HepG2 (cell line): ENCODE results near the gene MUC21. TPM values are rescaled to one million over a fixed set of nuclear protein-coding genes. Genes with fewer than 3 reads are reported as not detected.

Experiments
- ATAC-seq: fragments of 200-7000 bp; cut with Tn5 transposase; 3 replicates; pipeline ENCODE4 v1.9.1; 2020; ENCODE audit warnings: mild to moderate bottlenecking, moderate library complexity
- BruUV-seq: library from RNA; stranded (reverse); fragments of 400-500 nt; replicated peaks from 2 replicates; lab custom pipeline; 2021; lab: Mats Ljungman, UMichigan
- CTCF ChIA-PET: fragments of 300-600 bp; formaldehyde crosslinking; extraction: SDS; loops from one replicate; lab custom pipeline; 2021; ENCODE audit warnings: low total read pairs, inconsistent platforms, low intra/inter-chr PET ratio; lab: Yijun Ruan, JAX
- POLR2A ChIA-PET: fragments of 350-600 bp; sonication (Branson Sonifier 250); formaldehyde crosslinking; loops from one replicate; lab custom pipeline; 2020; ENCODE audit warnings: antibody characterized with exemption, inconsistent platforms; lab: Yijun Ruan, JAX
- DNase-seq: peaks from one replicate; pipeline ENCODE4 v3.0.0-alpha.2; 2015; ENCODE audit warnings: low spot score
- FAIRE-seq: peaks from 3 replicates; lab custom pipeline; 2011; peaks lifted over from hg19 to GRCh38; lab: Jason Lieb, UNC
- H2AFZ ChIP-seq: one replicate; pipeline ENCODE4 v1.6.1; 2011; ENCODE audit warnings: low read length, inconsistent platforms
- H3K27ac ChIP-seq: fragments of 300-600 bp; 3 replicates; pipeline ENCODE4 v1.8.0; 2011; ENCODE audit warnings: mixed run types, mild to moderate bottlenecking, mixed read lengths, low read length, inconsistent platforms; ENCODE audit not compliant: insufficient read depth; ENCODE audit errors: extremely low read length
- H3K27me3 ChIP-seq, 2 experiments: fragments of 200-600 bp in 1 of 2; 2 replicates in 1 of 2; 3 replicates in 1 of 2; pipeline versions ENCODE4 v1.6.0 to v1.8.0; 2011; ENCODE audit warnings: low read length in 2 of 2, mild to moderate bottlenecking in 2 of 2, moderate library complexity in 2 of 2, inconsistent platforms in 1 of 2; ENCODE audit not compliant: insufficient read depth in 2 of 2, control insufficient read depth in 1 of 2
- H3K36me3 ChIP-seq, 2 experiments: fragments of 200-600 bp in 1 of 2; replicated peaks in 1 of 2; 2 replicates in 1 of 2; 3 replicates in 1 of 2; pipeline versions ENCODE4 v1.5.1 to v1.8.0; 2011; ENCODE audit warnings: low read length in 2 of 2, inconsistent platforms in 1 of 2; ENCODE audit not compliant: insufficient read depth in 2 of 2, control insufficient read depth in 1 of 2
- H3K4me1 ChIP-seq: 2 replicates; pipeline ENCODE4 v1.5.1; 2012; ENCODE audit warnings: low read length, inconsistent platforms; ENCODE audit not compliant: insufficient read depth
- H3K4me2 ChIP-seq: 2 replicates; pipeline ENCODE4 v1.6.0; 2011; ENCODE audit warnings: low read depth, low read length, inconsistent platforms
- H3K4me3 ChIP-seq, 3 experiments: fragments of 200-600 bp in 1 of 3; sonication (generic), shearing (Covaris generic) in 1 of 3; replicated peaks in 1 of 3; 2 replicates each; pipeline ENCODE4 v1.5.1; 2011 to 2016; ENCODE audit warnings: low read length in 3 of 3, inconsistent platforms in 2 of 3, low read depth in 2 of 3, mild to moderate bottlenecking in 2 of 3, control low read depth in 1 of 3, mixed read lengths in 1 of 3; ENCODE audit not compliant: insufficient read depth in 1 of 3
- H3K79me2 ChIP-seq: one replicate; pipeline ENCODE4 v1.6.1; 2011; ENCODE audit warnings: low read length, inconsistent platforms; ENCODE audit not compliant: insufficient read depth
- H3K9ac ChIP-seq: 2 replicates; pipeline ENCODE4 v1.6.0; 2011; ENCODE audit warnings: mild to moderate bottlenecking, low read depth, low read length, inconsistent platforms; ENCODE audit not compliant: insufficient read depth
- H3K9me3 ChIP-seq: 2 replicates; pipeline ENCODE4 v1.5.1; 2012; ENCODE audit warnings: mild to moderate bottlenecking, low read length
- H4K20me1 ChIP-seq: 2 replicates; pipeline ENCODE4 v1.6.0; 2011; ENCODE audit warnings: inconsistent platforms, mild to moderate bottlenecking, low read length, moderate library complexity; ENCODE audit not compliant: insufficient read depth
- FOXC1 ChIP-seq: sonication (generic); formaldehyde crosslinking; IDR thresholded peaks from 2 replicates; pipeline ENCODE4 v1.8.0; 2022; ENCODE audit warnings: mild to moderate bottlenecking, missing genetic modification reagents, borderline replicate concordance
- ISL2 ChIP-seq: sonication (generic); formaldehyde crosslinking; IDR thresholded peaks from 2 replicates; pipeline ENCODE4 v1.5.0; 2020; ENCODE audit warnings: missing genetic modification reagents
- PAWR ChIP-seq: sonication (generic); formaldehyde crosslinking; IDR thresholded peaks from 2 replicates; pipeline ENCODE4 v1.4.0; 2020; ENCODE audit warnings: missing genetic modification reagents, mild to moderate bottlenecking, borderline replicate concordance
- PRDM10 ChIP-seq: sonication (generic); formaldehyde crosslinking; IDR thresholded peaks from 2 replicates; pipeline ENCODE4 v1.4.0; 2020; ENCODE audit warnings: low read depth, missing genetic modification reagents
- RARA ChIP-seq: IDR thresholded peaks from 2 replicates; pipeline ENCODE4 v1.6.1; 2016; ENCODE audit warnings: missing genetic modification reagents, missing compliant biosample characterization
- ZFP36L1 ChIP-seq: sonication (generic); formaldehyde crosslinking; IDR thresholded peaks from 2 replicates; pipeline ENCODE4 v1.8.0; 2022; ENCODE audit warnings: mild to moderate bottlenecking, missing genetic modification reagents, moderate library complexity
- ZNF343 ChIP-seq: sonication (generic); formaldehyde crosslinking; IDR thresholded peaks from 2 replicates; pipeline ENCODE4 v1.4.0; 2020; ENCODE audit warnings: mild to moderate bottlenecking, missing genetic modification reagents
- ZNF652 ChIP-seq: IDR thresholded peaks from 2 replicates; pipeline ENCODE4 v1.6.1; 2016; ENCODE audit warnings: low read depth, borderline replicate concordance
- WGBS: methylation state at CpG from one replicate; pipeline ENCODE4 v1.1.6; 2017; ENCODE audit warnings: low lambda C conversion rate; 5-methylcytosine and 5-hydroxymethylcytosine counted together
- in situ Hi-C: cut with HindIII; loops from 2 replicates; pipeline ENCODE4 v1.10.0; 2017; ENCODE audit warnings: low pct_unique_long_range_greater_than_20kb; ENCODE audit not compliant: extremely low pct_ligation_motif_present
- intact Hi-C: fragments of 100-400 bp; cut with micrococcal nuclease; formaldehyde crosslinking; loops from one replicate; pipeline ENCODE4 v1.10.0; 2022; ENCODE audit not compliant: unreplicated experiment
- polyA plus RNA-seq, 8 experiments: library from polyadenylated mRNA; depleted of rRNA in 3 of 8; stranded (reverse) in 7 of 8; unstranded in 1 of 8; fragments of >200 nt; fragmentation: Illumina TruSeq in 4 of 8; extraction: Trizol in 4 of 8; gene quantifications; 2 replicates each; pipeline versions ENCODE4 v1.2.1 to v1.2.3, GENCODE V29; 2011 to 2016; ENCODE audit warnings: low read depth in 4 of 8, missing spikeins in 1 of 8, mixed read lengths in 1 of 8; ENCODE audit not compliant: insufficient read depth in 1 of 8
- total RNA-seq, 5 experiments: library from RNA; depleted of rRNA; stranded (reverse); fragments of >200 nt; fragmentation: Illumina TruSeq; extraction: Trizol; gene quantifications; 2 replicates each; pipeline ENCODE4 v1.2.3, GENCODE V29; 2016; ENCODE audit warnings: low read depth in 1 of 5
- TF ChIP-seq, protein P1 (sequence below): sonication (generic); formaldehyde crosslinking; IDR thresholded peaks from 2 replicates; pipeline ENCODE4 v1.4.0; 2020; ENCODE audit warnings: missing genetic modification reagents, borderline replicate concordance
- TF ChIP-seq, protein P2 (sequence below): sonication (generic); formaldehyde crosslinking; IDR thresholded peaks from 2 replicates; pipeline ENCODE4 v1.5.1; 2020; ENCODE audit warnings: mild to moderate bottlenecking, missing genetic modification reagents, borderline replicate concordance

The MUC21 gene
- total and polyA plus RNA-seq, 2 of the 13 experiments (the other 11 are each of a cell fraction or from before 2014, with no cell fraction given): not detected

DNA sequence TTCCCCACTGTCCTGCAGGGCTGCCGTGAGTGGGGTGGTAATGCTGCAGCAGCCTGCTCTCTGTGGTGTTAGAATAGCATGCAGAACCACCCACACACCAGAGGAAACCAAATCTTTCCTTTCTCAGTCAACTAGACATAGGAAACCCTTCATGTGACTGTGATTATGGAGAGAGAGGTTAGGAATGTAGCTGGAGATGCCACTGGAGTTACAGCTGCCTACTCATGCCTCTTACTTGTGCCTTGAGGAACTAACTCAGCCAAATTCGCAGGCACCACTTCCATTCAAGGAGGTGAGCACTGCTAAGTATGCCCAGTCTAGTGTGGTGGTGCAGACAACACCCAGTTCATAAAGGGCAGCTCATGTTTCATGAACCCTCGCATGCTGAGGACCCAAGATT, 54.2 kb downstream of the MUC21 start:
- no peak for FAIRE-seq
- Histone ChIP-seq H3K79me2 (no peaks in the 10 kb centered on the region), H3K4me2 (no peak overlapping the region), H3K36me3 (no peaks in the 10 kb centered on the region), H3K27me3 (peaks cover 0 to 10% of the 10 kb centered on the region in 2 experiments; a peak in 2 of 5 replicates), H3K27ac (no peak overlapping the region), H3K9ac (no peak overlapping the region), H2AFZ (no peak overlapping the region), H4K20me1 (no peaks in the 10 kb centered on the region), H3K4me3 (no peak overlapping the region), H3K4me1 (peaks cover 12% of the 10 kb centered on the region), H3K9me3 (no peaks in the 10 kb centered on the region)
- WGBS: 20% methylated on average over 3 of the region's 3 CpGs
- CTCF ChIA-PET: no interaction called here
- DNase-seq: no peak
- no TSS peak for BruUV-seq
- in situ Hi-C loops: no loop called here
- no peak for ATAC-seq
- POLR2A ChIA-PET: no interaction called here
- intact Hi-C loops: no loop called here
- TF ChIP-seq RARA (CRISPR knock-in tag) (no peak), FOXC1 (CRISPR knock-in tag) (no peak), PAWR (CRISPR knock-in tag) (no peak), ZNF343 (CRISPR knock-in tag) (no peak), ISL2 (CRISPR knock-in tag) (no peak), ZFP36L1 (CRISPR knock-in tag) (no peak), ZNF652 (CRISPR knock-in tag) (no peak), PRDM10 (CRISPR knock-in tag) (no peak)
- TF ChIP-seq, protein P1, sequence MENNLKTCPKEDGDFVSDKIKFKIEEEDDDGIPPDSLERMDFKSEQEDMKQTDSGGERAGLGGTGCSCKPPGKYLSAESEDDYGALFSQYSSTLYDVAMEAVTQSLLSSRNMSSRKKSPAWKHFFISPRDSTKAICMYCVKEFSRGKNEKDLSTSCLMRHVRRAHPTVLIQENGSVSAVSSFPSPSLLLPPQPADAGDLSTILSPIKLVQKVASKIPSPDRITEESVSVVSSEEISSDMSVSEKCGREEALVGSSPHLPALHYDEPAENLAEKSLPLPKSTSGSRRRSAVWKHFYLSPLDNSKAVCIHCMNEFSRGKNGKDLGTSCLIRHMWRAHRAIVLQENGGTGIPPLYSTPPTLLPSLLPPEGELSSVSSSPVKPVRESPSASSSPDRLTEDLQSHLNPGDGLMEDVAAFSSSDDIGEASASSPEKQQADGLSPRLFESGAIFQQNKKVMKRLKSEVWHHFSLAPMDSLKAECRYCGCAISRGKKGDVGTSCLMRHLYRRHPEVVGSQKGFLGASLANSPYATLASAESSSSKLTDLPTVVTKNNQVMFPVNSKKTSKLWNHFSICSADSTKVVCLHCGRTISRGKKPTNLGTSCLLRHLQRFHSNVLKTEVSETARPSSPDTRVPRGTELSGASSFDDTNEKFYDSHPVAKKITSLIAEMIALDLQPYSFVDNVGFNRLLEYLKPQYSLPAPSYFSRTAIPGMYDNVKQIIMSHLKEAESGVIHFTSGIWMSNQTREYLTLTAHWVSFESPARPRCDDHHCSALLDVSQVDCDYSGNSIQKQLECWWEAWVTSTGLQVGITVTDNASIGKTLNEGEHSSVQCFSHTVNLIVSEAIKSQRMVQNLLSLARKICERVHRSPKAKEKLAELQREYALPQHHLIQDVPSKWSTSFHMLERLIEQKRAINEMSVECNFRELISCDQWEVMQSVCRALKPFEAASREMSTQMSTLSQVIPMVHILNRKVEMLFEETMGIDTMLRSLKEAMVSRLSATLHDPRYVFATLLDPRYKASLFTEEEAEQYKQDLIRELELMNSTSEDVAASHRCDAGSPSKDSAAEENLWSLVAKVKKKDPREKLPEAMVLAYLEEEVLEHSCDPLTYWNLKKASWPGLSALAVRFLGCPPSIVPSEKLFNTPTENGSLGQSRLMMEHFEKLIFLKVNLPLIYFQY (CRISPR knock-in tag): no peak
- TF ChIP-seq, protein P2, sequence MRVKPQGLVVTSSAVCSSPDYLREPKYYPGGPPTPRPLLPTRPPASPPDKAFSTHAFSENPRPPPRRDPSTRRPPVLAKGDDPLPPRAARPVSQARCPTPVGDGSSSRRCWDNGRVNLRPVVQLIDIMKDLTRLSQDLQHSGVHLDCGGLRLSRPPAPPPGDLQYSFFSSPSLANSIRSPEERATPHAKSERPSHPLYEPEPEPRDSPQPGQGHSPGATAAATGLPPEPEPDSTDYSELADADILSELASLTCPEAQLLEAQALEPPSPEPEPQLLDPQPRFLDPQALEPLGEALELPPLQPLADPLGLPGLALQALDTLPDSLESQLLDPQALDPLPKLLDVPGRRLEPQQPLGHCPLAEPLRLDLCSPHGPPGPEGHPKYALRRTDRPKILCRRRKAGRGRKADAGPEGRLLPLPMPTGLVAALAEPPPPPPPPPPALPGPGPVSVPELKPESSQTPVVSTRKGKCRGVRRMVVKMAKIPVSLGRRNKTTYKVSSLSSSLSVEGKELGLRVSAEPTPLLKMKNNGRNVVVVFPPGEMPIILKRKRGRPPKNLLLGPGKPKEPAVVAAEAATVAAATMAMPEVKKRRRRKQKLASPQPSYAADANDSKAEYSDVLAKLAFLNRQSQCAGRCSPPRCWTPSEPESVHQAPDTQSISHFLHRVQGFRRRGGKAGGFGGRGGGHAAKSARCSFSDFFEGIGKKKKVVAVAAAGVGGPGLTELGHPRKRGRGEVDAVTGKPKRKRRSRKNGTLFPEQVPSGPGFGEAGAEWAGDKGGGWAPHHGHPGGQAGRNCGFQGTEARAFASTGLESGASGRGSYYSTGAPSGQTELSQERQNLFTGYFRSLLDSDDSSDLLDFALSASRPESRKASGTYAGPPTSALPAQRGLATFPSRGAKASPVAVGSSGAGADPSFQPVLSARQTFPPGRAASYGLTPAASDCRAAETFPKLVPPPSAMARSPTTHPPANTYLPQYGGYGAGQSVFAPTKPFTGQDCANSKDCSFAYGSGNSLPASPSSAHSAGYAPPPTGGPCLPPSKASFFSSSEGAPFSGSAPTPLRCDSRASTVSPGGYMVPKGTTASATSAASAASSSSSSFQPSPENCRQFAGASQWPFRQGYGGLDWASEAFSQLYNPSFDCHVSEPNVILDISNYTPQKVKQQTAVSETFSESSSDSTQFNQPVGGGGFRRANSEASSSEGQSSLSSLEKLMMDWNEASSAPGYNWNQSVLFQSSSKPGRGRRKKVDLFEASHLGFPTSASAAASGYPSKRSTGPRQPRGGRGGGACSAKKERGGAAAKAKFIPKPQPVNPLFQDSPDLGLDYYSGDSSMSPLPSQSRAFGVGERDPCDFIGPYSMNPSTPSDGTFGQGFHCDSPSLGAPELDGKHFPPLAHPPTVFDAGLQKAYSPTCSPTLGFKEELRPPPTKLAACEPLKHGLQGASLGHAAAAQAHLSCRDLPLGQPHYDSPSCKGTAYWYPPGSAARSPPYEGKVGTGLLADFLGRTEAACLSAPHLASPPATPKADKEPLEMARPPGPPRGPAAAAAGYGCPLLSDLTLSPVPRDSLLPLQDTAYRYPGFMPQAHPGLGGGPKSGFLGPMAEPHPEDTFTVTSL (CRISPR knock-in tag): no peak
